GM19043 (cell line): ENCODE data around the gene DUSP28.
"Not testable (repeated sequence)": the region's sequence is repeated elsewhere in the genome, so short reads cannot be mapped to it uniquely, and the experiment has no call there.

ENCODE experiments used
- ATAC-seq: cut with Tn5 transposase; IDR thresholded peaks from one replicate; pipeline ENCODE4 v1.9.1; 2021; ENCODE audit warnings: low read depth; ENCODE audit not compliant: unreplicated experiment

DUSP28 gene

DNA sequence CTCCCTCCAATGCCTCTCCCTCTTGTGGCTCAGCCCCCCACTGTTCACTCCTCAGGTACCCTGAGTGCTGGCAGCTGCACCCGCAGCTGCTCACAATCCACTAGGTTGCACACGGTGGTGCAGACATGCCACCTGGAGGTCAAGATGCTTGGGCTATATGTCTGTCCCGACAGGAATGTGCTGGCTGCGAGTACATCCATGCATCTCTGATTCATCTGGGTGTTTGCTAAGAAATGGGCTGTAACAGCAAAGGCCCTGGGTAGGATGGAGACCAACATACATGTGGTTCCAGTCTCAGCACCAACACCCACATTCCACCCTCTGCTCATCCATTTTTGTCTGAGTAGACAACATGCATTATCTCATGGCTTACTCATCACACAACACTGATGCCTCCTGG, 33.6 kb upstream of the DUSP28 start:
- no peak for ATAC-seq

DNA sequence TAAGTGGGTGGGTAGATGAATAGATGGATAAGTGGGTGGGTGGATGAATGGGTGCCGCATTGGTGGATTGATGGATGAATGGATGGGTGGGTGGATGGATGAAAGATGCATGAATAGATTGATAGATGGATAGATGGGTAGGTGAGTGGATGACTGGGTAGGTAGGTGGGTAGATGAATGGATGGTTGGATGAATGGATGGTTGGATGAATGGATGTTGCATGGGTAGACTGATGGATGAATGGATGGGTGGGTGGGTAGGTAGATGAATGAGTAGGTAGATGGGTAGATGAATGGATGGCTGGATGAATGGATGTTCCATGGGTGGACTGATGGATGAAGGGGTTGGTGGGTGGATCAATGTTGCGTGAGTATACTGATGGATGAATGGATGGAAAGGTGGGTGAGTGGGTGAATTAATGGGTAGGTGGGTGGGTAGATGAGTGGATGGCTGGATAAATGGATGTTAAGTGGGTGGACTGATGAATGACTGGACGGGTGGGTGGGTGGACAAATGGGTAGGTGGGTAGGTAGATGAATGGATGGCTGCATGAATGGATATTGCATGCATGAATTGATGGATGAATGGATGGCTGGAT, 32.9 kb upstream of the DUSP28 start:
- ATAC-seq, result no peak

DNA sequence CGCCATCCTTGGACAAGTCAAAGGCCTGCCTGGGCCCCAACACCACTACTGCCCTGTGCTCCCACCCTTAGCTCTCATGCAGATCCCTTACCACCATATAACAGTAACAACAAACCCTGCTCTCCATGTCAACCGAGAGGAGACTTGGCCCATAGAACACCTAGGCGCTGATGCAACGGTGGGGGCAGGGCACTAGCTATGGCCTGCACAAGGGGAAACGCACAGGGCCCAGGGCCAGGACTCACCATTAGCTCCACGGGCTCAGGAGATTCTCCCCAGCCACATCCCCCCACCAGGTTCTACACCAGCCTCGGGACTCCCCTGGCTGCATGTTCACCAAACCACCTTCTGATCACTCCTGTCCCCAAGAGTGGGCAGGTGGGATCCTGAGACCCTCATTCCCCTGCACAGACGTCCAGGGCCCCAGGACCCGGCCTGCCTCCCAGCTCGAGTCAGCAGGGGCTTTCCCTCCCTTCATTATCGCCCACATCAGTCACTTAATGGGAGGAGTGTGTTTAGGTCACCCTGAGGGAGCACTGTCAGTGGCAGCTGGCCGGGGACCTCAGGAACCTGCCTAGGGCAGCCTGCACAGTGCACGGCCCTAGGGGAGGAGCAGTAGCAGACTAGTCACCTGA, 31.6 kb upstream of the DUSP28 start:
- ATAC-seq, result no peak

DNA sequence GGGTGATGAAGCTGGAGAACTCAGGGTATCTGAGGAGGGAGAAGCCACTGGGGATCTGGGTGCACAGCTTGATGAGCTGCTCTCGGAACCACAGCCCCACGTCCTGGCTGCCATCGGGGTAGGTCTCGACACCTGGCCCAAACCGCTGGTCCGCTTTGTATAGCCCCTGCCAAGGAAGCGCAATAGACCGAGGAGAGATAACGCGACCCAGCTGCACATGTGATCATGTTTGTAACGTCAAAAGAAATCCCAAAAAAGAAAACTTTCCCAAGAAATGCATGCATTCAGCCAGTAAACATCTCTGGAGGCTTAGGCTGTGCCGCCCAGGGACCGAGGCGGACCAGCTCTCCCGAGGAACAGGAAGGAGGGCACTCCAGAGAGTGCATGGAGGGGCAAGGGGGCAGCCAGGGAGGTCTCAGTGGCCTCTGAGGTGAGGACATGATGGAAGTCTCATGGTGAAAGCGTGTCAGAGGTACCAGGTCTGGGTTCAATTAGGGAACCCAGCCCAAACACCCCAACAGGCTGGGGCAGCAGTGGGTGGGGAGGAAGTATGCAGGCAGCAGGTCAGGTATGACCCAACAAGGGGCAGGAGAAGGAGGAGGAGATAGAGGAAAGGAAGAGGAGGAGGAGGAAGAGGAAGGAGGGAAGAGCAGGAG, 30.7 kb upstream of the DUSP28 start:
- ATAC-seq, result no peak

DNA sequence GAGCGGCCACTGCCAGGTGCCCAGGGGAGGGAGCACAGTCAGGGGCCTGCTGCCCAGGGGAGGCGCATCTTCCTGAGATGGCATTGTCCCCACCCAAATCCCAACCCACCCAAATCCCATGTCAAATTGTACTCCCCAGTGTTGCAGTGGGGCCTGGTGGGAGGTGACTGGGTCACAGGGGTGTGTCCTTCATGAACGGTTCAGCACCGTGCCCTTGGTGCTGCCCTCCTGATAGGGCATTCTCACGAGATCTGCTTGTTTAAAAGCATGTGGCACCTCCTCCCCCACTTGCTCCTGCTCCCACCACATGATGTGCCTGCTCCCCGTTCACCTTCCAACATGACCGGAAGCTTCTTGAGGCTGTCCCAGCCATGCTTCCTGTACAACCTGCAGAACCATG, 30.0 kb upstream of the DUSP28 start:
- no peak for ATAC-seq

DNA sequence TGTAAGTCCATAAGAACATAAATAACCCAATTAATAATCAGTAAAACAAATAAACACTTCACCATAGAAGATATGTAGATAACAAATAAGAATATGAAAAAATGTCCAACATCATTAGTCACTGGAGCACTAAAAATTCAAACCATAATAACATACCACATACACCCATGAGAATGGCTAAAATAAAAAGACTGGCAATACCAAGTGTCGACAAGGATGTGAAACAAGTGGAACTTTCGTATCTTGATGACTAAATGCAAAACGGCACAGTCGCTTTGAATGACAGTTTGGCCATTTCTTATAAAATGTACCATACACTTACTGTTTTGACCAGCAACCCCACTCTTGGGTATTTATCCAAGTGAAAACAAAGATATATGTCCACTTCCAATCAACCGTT, 29.1 kb upstream of the DUSP28 start:
- ATAC-seq, result no peak

DNA sequence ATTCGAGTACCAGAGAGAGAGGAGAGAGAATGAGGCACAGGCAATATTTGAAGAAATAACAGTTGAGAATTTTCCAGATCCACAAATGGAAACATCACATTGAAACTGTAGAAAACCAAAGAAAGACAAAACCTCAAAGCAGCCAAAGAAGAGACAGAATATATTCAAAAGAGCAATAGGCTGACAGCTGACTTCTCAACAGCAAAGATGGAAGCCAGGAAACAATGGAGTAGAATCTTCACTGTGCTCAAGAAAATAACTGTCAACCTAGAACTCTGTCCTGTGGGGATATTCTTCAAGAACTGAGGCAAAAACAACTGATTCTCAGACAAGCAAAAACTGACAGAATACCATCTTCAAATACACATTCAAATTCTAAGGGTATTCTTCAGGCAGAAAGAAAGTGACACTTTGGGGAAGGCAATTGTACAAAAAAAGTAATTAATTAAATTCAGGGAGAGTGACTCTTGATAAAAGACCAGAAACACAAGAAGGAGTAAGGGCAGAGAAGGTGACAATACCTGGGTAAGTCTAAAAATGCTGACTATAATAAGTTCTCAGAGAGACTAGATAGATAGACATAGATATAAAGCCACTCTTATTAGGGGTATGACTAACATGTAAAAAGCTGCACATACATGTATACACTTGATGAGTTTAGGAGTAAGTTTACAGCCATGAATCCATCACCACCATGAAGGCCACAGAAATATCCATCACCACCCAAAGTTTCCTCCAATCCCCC, 28.0 kb upstream of the DUSP28 start:
- no peak for ATAC-seq

DNA sequence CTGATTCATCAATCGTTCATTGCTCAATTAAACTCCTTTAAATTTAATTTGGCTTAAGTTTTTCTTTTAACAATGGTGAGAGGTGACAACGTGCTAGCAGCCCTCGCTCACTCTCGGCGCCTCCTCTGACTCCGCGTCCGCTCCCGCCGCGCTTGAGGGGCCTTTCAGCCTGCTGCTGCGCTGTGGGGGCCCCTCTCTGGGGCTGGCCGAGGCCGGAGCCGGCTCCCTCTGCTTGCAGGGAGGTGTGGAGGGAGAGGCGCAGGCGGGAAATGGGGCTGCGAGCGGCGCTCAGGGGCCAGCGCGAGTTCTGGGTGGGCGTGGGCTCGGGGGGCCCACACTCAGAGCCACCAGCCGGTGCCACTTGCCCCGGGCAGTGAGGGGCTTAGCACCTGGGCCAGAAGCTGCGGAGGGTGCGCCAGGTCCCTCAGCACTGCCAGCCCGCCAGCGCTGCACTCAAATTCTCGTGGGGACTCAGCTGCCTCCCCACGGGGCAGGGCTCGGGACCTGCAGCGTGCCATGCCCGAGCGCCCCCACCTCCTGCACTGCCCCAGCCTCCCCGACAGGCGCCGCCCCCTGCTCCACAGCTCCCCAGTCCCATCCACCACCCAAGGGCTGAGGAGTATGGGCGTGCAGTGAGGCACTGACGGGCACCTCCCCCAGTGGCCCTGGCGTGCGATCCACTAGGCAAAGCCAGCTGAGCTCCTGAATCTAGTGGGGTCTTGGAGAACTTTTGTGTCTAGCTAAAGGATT, 22.0 kb upstream of the DUSP28 start:
- no peak for ATAC-seq

DNA sequence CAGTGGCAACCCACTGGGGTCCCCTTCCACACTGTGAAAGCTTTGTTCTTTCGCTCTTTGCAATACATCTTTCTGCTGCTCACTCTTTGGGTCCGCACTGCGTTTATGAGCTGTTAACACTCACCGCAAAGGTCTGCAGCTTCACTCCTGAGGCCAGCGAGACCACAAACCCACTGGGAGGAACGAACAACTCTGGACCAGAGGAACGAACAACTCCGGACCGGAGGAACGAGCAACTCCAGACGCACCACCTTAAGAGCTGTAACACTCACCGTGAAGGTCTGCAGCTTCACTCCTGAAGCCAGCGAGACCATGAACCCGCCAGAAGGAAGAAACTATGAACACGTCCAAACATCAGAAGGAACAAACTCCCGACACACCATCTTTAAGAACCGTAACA, 21.1 kb upstream of the DUSP28 start:
- ATAC-seq, result not testable (repeated sequence)

DNA sequence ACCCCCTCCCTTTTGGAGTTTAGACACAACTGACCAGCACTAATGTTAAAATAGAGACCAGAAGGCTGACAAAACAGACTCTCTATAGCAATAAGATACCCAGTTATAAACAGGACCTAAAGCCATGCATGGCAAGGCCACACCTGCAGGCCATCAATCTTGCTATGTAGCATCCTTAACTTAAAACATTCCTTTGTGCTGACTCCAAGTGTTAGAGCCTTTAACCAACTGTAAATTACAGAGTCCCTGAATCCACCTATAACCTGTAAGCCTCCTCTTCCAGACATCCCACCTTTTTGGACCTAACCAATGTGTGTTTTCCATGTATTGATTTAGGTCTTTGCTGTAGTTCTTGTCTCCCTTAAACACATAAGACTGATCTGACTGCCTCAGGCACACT, 20.3 kb upstream of the DUSP28 start:
- ATAC-seq, result no peak

DNA sequence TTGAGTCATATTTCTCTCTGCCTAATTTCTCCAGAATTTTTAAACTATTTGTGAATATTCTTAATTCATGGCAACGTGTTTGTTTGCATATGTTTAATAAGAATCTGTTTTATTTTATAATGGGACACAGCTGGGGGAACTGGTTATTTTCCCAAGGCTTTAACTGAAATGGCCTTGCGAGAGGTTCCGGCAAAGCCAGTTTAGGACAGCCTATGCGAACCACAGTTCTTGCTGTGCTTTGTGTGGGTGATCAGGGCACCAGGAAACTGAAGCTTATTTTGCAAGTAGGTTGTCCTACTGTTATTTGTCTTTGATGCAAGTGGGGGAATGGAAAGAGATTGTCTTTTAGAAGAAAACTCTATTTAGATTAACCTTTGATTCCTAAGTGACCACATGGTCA, 8.9 kb upstream of the DUSP28 start:
- no peak for ATAC-seq

DNA sequence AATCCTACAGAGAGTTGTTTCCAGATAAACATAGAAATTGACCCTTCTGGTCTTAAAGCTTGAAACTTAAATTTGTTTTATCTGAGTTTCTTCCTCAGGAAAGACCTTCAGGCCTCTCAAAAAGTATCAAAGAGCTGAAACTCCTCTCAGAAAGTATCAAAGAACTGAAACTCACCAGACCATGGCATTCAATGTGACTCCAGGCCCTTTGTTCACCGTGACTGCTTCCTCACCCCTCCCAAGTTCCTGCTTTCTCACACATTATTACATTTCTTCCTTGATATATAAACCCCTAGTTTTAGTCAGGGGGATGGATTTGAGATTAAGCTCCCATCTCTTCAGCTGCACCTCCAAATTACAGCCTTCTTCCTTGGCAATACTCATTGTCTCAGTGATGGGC, 8.3 kb upstream of the DUSP28 start:
- ATAC-seq, result no peak

DNA sequence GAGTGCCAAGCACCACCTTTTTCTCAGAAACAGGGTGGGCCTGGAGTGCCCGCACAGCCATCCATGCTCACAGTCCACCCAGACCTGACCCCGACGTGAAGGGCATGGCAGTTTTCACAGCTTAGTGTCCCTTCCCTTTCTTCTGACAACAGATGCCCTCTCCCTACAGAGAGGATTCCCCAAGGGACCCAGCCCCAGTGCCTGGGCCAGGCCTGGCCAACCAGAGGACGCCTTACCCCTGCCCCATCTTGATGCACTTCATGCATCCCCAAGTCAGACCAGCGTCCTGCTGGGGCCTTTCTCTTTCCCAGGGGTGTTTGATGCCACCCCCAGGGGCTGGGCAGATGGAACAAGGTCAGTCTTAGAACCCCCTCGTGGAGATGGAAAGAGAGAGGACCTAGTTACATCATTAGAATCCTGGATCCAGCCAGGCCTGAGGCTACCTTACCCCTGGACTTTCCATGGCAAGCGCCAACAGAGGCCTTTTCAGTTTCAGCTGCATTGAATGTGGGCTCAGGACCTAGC, 6.1 kb upstream of the DUSP28 start:
- ATAC-seq, result no peak

DNA sequence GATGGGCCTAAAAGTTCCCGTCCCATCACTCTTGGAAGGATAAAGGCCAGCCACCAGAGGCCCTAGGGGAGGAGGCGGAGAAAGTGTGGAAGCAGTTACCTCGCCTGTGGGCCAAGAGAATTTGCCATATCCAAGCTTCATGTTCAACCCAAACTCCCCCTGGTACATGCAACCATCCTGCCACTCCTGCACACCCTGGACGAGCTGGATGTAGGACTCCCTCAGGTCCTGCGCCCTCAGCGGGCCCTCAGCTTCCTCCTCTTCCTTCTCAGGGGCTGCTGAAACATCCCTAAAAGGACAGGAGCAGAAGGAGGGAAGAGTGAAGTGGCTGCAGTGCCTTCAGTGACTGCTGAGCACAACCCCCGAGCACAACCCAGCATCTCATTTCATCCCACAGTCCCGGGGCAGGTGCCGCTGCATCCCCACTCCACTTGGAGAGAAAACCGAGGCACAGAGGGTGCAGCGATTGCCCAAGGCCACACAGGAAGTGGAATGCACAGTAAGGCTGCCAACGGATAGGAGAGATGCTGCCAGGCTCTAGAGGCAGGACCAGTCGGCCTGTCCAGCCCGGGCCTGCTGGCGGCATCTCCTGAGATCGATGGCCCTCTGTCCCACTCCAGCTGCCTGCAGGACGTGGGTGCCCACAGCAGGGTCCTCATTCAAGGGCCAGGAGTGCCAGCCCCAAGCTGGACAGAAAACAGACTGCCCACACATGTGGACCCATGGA, 5.2 kb upstream of the DUSP28 start:
- ATAC-seq, result no peak

DNA sequence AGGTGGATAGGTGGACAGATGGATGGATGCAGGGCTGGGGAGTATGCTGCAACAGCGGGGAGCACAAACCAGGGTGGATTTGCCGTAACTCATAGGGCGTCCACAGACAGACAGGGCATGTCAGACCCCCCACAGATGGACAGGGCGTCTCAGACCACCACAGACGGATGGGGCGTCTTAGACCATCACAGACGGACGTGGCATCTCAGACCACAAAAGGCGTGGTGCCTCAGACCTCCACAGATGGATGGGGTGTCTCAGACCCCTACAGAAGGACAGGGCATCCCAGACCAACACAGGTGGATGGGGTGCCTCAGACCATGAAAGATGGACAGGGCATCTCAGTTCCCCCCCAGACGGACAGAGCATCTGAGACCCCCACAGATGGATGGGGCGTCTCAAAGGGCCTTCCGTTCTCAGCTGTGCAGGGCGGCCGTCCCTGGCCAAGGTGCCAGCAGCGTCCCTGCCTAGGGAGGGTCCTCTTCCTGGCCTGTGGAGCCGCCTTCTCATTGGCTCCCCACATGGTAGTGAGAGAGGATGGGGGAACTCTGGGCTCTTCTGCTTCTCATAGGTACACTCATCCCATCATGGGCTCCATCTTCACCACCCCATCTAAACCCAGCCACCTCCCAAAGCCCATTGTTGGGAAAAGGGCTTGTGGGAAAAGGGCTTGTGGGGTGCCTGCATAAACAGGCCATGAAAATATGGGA, 4.5 kb upstream of the DUSP28 start:
- no peak for ATAC-seq

DNA sequence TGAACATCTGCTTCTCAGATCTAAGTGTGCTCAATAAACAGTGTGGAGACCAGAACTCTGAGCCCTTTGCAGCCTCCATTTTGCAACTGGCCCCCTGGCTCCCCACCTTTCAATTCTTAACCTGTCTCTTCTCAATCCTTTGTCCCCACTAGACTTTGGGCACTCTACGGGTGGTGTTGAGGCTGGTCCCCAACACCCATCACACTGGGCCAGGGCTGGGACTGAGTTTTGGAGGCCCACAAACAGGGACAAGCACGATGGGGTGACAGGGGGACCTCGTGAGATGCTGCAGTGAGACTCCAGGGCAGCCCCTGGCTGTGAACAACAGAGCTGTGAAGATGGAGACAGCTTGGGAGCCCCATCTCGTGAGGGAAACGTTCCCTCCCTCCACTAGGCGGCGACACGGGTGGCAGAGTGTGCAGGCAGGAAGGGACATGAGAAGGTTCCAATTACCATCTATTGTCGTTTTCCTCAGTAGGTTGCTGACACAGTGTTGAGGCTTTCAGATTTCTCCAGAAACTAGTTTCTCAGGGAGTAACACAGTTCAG, 3.5 kb upstream of the DUSP28 start:
- ATAC-seq, result no peak

DNA sequence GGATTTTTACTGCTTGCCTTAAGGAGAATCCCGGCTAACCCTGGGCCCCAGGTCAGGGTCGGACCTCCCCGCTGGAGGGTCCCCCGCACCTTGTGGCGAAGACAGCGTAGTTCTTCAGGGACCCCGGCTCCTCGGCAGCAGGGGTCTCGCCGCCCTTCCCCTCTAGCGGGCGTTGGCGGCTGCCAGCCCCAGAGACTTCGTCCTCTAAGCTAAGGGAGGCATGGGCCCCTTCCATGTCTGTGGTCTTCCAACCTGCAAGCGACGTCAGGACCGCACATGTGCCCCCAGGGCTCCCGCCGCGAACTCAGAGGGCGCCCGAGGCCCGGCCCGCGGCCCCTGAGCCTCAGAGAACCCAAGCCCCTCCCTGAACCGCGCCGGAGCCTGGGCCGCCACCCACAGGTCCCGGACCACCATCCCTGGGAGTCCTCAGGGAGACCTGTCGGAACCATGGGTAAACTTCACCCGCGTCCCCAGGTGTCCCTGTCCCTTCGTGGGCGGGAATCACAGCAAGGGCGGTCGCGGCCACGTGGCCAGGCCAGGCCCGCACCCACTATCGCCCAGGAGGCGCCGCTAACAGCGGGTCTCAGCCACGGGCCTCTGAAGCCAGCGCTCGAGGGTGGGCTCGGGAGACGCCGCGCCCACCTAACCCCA, 2.9 kb upstream of the DUSP28 start:
- ATAC-seq, result no peak

DNA sequence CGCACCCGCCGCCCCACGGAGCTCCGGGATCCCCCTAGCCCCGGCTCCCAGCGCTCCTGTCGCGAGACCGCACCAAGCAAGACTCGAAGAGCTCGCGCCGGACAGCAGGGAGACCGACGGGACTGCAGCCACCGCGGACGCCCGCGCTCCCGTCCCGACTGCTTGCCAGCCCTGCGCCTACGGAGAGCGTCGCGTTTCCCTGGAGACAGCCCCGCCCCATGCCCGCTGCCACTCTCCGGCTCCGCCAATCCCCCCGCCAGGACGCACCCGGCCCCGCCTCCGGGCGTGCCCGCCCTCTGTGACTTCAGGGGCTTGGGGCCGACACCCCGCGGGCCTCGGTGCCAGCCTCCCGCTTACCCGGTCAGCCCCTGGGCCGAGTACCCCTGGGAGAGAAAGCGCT, 2.3 kb upstream of the DUSP28 start, which contains the start of gene ANKMY1:
TSS of gene ANKMY1 (minus strand) at position 181 of the 400 bp plus-strand sequence. CDS start 653 bp downstream, outside the sequence.
- ATAC-seq, result no peak
